ENCODE data around the gene AFF3.

AFF3 gene

DNA sequence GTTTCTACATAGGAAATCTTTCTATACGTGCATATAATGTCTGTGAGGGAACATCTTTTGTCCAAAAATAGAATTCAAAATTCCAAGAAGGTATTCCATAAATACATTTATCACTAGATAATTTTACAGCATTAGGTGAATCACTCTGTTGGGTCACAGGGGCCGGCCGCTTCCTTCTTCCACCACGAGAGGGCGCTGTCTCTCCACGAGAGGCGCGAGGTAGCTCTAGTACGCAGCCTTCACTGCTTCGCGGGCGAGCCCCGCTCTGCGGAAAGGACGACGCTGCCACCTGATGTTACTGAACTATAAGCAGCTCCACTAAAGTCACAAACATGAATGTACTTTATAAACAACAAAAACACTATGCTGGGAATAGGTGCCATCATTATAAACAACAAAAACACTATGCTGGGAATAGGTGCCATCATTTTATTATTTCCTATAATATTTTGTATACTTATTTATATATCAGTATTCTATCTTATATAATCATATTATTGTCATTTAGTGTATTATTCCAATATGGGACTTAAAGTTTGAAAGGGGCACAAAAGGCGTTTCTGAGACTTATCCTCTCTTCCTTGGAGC, 583.2 kb downstream of the AFF3 start:
- H3K27me3 ChIP-seq (ENCODE audit: control insufficient read depth in 1 of 2, insufficient read depth in 1 of 2, low read length in 2 of 2) = peaks cover 0 to 51% of the 10 kb centered on the region in 2 experiments
- H3K9me3 ChIP-seq (ENCODE audit: control insufficient read depth, low read length) = no peaks in the 10 kb centered on the region
- no peak overlapping the region for H3K18ac ChIP-seq (ENCODE audit: low read depth in 1 of 2, low read length in 2 of 2)
- H2BK12ac ChIP-seq (ENCODE audit: low read length in 2 of 2) = no peak overlapping the region
- H2BK120ac ChIP-seq (ENCODE audit: low read depth, low read length) = no peak overlapping the region
- peak; percentile 72 for DNase-seq
- no peak overlapping the region for H3K9ac ChIP-seq (ENCODE audit: low read length)
- no peak overlapping the region for H2AK5ac ChIP-seq (ENCODE audit: low read length, severe bottlenecking)
- 3% methylated on average over 16 of the region's 17 CpGs for WGBS
- peaks cover 2% of the 10 kb centered on the region for H3K4me1 ChIP-seq (ENCODE audit: control insufficient read depth, insufficient read depth, low read depth, low read length)
- H3K27ac ChIP-seq (ENCODE audit: low read length, poor library complexity, severe bottlenecking) = no peak overlapping the region
- H3K23ac ChIP-seq (ENCODE audit: low read length in 2 of 2) = no peak overlapping the region
- H3K79me1 ChIP-seq (replicated peaks; ENCODE audit: low read length, poor library complexity, severe bottlenecking) = peaks cover 5% of the 10 kb centered on the region
- H2BK5ac ChIP-seq (ENCODE audit: low read depth, low read length, poor library complexity, severe bottlenecking) = no peak overlapping the region
- H3K4me3 ChIP-seq (ENCODE audit: insufficient read depth in 1 of 2, low read depth in 1 of 2, low read length in 2 of 2) = no peak overlapping the region
- H3K14ac ChIP-seq (ENCODE audit: low read length in 2 of 2) = no peak overlapping the region
- no peak overlapping the region for H3K4ac ChIP-seq (ENCODE audit: low read depth in 1 of 2, low read length in 2 of 2)
- no peak overlapping the region for H2AFZ ChIP-seq (ENCODE audit: low read depth, low read length)
- no peak overlapping the region for H4K91ac ChIP-seq (ENCODE audit: low read length)
- no peak overlapping the region for H4K8ac ChIP-seq (ENCODE audit: low read length)
- no peak overlapping the region for H2BK15ac ChIP-seq (ENCODE audit: low read depth, poor library complexity, severe bottlenecking)
- no peak overlapping the region for H3K4me2 ChIP-seq (ENCODE audit: low read length, poor library complexity, severe bottlenecking)
- H3K36me3 ChIP-seq (ENCODE audit: control insufficient read depth in 1 of 2, insufficient read depth in 2 of 2, low read depth in 1 of 2, low read length in 2 of 2) = peaks cover 0 to 19% of the 10 kb centered on the region in 2 experiments

DNA sequence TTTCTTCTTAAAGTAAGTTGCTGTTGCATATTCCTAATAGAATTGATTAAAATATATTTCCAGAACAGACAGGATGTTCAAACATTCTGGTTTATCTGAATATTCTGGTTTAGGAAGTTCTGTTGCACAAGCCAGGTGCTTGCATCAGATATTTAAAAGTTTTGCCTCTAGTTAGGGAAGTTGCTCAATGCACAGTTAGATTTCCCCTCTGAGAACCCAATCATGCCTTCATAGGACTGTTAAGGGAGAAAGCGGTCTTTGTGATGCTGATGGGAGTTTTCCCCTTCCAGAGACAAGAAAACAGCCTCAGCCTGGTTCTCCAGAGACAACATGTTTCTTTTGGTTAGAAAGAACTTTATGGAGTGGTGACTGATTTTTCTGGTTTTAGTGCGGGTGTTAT, 587.0 kb downstream of the AFF3 start:
- WGBS = 100% methylated on average over 2 of the region's 2 CpGs
- Histone ChIP-seq H2BK120ac (ENCODE audit: low read depth, low read length) (no peak overlapping the region), H3K18ac (ENCODE audit: low read depth in 1 of 2, low read length in 2 of 2) (no peak overlapping the region), H3K9ac (ENCODE audit: low read length) (no peak overlapping the region), H4K91ac (ENCODE audit: low read length) (no peak overlapping the region), H3K4me3 (ENCODE audit: insufficient read depth in 1 of 2, low read depth in 1 of 2, low read length in 2 of 2) (no peak overlapping the region), H3K79me1 (replicated peaks; ENCODE audit: low read length, poor library complexity, severe bottlenecking) (peaks cover 6% of the 10 kb centered on the region), H2BK5ac (ENCODE audit: low read depth, low read length, poor library complexity, severe bottlenecking) (no peak overlapping the region), H2BK15ac (ENCODE audit: low read depth, poor library complexity, severe bottlenecking) (no peak overlapping the region), H3K27ac (ENCODE audit: low read length, poor library complexity, severe bottlenecking) (no peak overlapping the region), H3K4ac (ENCODE audit: low read depth in 1 of 2, low read length in 2 of 2) (no peak overlapping the region), H2BK12ac (ENCODE audit: low read length in 2 of 2) (no peak overlapping the region), H3K4me1 (ENCODE audit: control insufficient read depth, insufficient read depth, low read depth, low read length) (peaks cover 2% of the 10 kb centered on the region), H3K4me2 (ENCODE audit: low read length, poor library complexity, severe bottlenecking) (no peak overlapping the region), H3K14ac (ENCODE audit: low read length in 2 of 2) (no peak overlapping the region), H3K36me3 (ENCODE audit: control insufficient read depth in 1 of 2, insufficient read depth in 2 of 2, low read depth in 1 of 2, low read length in 2 of 2) (peaks cover 0 to 39% of the 10 kb centered on the region in 2 experiments), H3K27me3 (ENCODE audit: control insufficient read depth in 1 of 2, insufficient read depth in 1 of 2, low read length in 2 of 2) (peaks cover 0 to 44% of the 10 kb centered on the region in 2 experiments), H3K9me3 (ENCODE audit: control insufficient read depth, low read length) (no peaks in the 10 kb centered on the region), H3K23ac (ENCODE audit: low read length in 2 of 2) (no peak overlapping the region), H2AFZ (ENCODE audit: low read depth, low read length) (no peak overlapping the region), H2AK5ac (ENCODE audit: low read length, severe bottlenecking) (no peak overlapping the region), H4K8ac (ENCODE audit: low read length) (no peak overlapping the region)
- DNase-seq = no peak

DNA sequence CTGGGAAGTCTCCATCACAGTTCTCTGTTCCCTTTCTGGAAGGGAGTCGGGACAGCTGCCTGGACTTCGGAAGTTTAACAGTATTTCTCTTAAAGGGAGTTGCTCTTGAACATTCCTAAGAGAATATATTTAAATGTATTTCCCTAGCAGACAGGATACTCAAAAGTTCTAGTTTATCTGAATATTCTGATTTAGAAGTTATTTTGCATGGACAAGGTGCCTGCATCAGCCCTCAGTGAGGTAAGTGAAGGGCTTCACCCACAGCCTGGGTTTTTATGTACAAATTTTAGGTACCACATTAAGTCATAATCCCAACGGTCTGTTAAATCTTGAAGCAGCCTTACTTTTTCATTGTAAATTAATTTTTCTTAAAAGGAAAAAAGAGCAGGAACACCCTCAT, 587.5 kb downstream of the AFF3 start:
- no peak overlapping the region for H4K91ac ChIP-seq (ENCODE audit: low read length)
- H3K9me3 ChIP-seq (ENCODE audit: control insufficient read depth, low read length) = no peaks in the 10 kb centered on the region
- H3K4me1 ChIP-seq (ENCODE audit: control insufficient read depth, insufficient read depth, low read depth, low read length) = peaks cover 2% of the 10 kb centered on the region
- no peak overlapping the region for H2BK120ac ChIP-seq (ENCODE audit: low read depth, low read length)
- H2BK12ac ChIP-seq (ENCODE audit: low read length in 2 of 2) = no peak overlapping the region
- WGBS = no CpG with 5 or more reads among the region's 3 CpGs
- H2AFZ ChIP-seq (ENCODE audit: low read depth, low read length) = no peak overlapping the region
- no peak overlapping the region for H3K18ac ChIP-seq (ENCODE audit: low read depth in 1 of 2, low read length in 2 of 2)
- no peak overlapping the region for H3K4ac ChIP-seq (ENCODE audit: low read depth in 1 of 2, low read length in 2 of 2)
- H3K14ac ChIP-seq (ENCODE audit: low read length in 2 of 2) = no peak overlapping the region
- no peak overlapping the region for H4K8ac ChIP-seq (ENCODE audit: low read length)
- H3K23ac ChIP-seq (ENCODE audit: low read length in 2 of 2) = no peak overlapping the region
- peaks cover 0 to 43% of the 10 kb centered on the region in 2 experiments for H3K36me3 ChIP-seq (ENCODE audit: control insufficient read depth in 1 of 2, insufficient read depth in 2 of 2, low read depth in 1 of 2, low read length in 2 of 2)
- no peak overlapping the region for H3K27ac ChIP-seq (ENCODE audit: low read length, poor library complexity, severe bottlenecking)
- no peak overlapping the region for H3K9ac ChIP-seq (ENCODE audit: low read length)
- H2AK5ac ChIP-seq (ENCODE audit: low read length, severe bottlenecking) = no peak overlapping the region
- H2BK5ac ChIP-seq (ENCODE audit: low read depth, low read length, poor library complexity, severe bottlenecking) = no peak overlapping the region
- H3K79me1 ChIP-seq (replicated peaks; ENCODE audit: low read length, poor library complexity, severe bottlenecking) = peaks cover 6% of the 10 kb centered on the region
- H3K4me3 ChIP-seq (ENCODE audit: insufficient read depth in 1 of 2, low read depth in 1 of 2, low read length in 2 of 2) = no peak overlapping the region
- peaks cover 0 to 45% of the 10 kb centered on the region in 2 experiments for H3K27me3 ChIP-seq (ENCODE audit: control insufficient read depth in 1 of 2, insufficient read depth in 1 of 2, low read length in 2 of 2)
- no peak for DNase-seq
- no peak overlapping the region for H2BK15ac ChIP-seq (ENCODE audit: low read depth, poor library complexity, severe bottlenecking)
- H3K4me2 ChIP-seq (ENCODE audit: low read length, poor library complexity, severe bottlenecking) = no peak overlapping the region

DNA sequence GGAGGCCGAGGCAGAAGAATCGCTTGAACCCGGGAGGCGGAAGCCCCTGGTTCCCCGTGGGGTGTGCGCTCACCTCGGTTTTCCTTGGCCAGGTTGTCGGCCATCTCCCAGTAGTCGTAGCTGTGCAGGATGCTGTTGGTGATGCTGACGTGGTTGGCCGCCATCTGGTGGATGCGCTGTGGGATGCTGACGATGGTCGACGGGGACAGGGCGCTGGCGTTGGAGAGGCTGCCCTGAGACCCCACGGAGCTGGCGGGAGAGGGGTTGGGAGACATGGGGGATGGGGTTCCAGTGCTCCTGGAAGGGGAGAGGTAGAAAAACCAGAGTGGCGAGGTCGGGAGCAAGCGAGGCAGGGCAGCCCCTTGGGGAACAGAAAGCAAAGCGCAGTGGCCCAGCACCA, 588.2 kb downstream of the AFF3 start:
- Histone ChIP-seq H4K8ac (ENCODE audit: low read length) (peak overlapping the region; percentile 66), H3K4ac (ENCODE audit: low read depth in 1 of 2, low read length in 2 of 2) (no peak overlapping the region), H3K14ac (ENCODE audit: low read length in 2 of 2) (no peak overlapping the region), H3K18ac (ENCODE audit: low read depth in 1 of 2, low read length in 2 of 2) (no peak overlapping the region), H4K91ac (ENCODE audit: low read length) (peak overlapping the region; percentile 57), H3K23ac (ENCODE audit: low read length in 2 of 2) (no peak overlapping the region), H3K9ac (ENCODE audit: low read length) (no peak overlapping the region), H3K36me3 (ENCODE audit: control insufficient read depth in 1 of 2, insufficient read depth in 2 of 2, low read depth in 1 of 2, low read length in 2 of 2) (peaks cover 0 to 43% of the 10 kb centered on the region in 2 experiments), H3K27me3 (ENCODE audit: control insufficient read depth in 1 of 2, insufficient read depth in 1 of 2, low read length in 2 of 2) (peaks cover 0 to 45% of the 10 kb centered on the region in 2 experiments), H2BK15ac (ENCODE audit: low read depth, poor library complexity, severe bottlenecking) (no peak overlapping the region), H3K4me2 (ENCODE audit: low read length, poor library complexity, severe bottlenecking) (no peak overlapping the region), H2BK5ac (ENCODE audit: low read depth, low read length, poor library complexity, severe bottlenecking) (no peak overlapping the region), H3K27ac (ENCODE audit: low read length, poor library complexity, severe bottlenecking) (no peak overlapping the region), H2AK5ac (ENCODE audit: low read length, severe bottlenecking) (no peak overlapping the region), H2BK12ac (ENCODE audit: low read length in 2 of 2) (peak overlapping the region in 1 of 2 experiments; percentile 63), H3K9me3 (ENCODE audit: control insufficient read depth, low read length) (no peaks in the 10 kb centered on the region), H3K4me3 (ENCODE audit: insufficient read depth in 1 of 2, low read depth in 1 of 2, low read length in 2 of 2) (no peak overlapping the region), H2AFZ (ENCODE audit: low read depth, low read length) (no peak overlapping the region), H3K4me1 (ENCODE audit: control insufficient read depth, insufficient read depth, low read depth, low read length) (peaks cover 2% of the 10 kb centered on the region), H2BK120ac (ENCODE audit: low read depth, low read length) (no peak overlapping the region), H3K79me1 (replicated peaks; ENCODE audit: low read length, poor library complexity, severe bottlenecking) (peaks cover 6% of the 10 kb centered on the region)
- DNase-seq = no peak
- WGBS = 73% methylated on average over 23 of the region's 23 CpGs

Measured in mesenchymal stem cell (in vitro differentiated cells and primary cell).